HG03520 (cell line): ENCODE measurements around the gene MSI2.

Source experiments
- ATAC-seq: cut with Tn5 transposase; IDR thresholded peaks from one replicate; pipeline ENCODE4 v1.9.1; 2021; ENCODE audit warnings: mild to moderate bottlenecking, moderate library complexity; ENCODE audit not compliant: unreplicated experiment

Gene MSI2

DNA sequence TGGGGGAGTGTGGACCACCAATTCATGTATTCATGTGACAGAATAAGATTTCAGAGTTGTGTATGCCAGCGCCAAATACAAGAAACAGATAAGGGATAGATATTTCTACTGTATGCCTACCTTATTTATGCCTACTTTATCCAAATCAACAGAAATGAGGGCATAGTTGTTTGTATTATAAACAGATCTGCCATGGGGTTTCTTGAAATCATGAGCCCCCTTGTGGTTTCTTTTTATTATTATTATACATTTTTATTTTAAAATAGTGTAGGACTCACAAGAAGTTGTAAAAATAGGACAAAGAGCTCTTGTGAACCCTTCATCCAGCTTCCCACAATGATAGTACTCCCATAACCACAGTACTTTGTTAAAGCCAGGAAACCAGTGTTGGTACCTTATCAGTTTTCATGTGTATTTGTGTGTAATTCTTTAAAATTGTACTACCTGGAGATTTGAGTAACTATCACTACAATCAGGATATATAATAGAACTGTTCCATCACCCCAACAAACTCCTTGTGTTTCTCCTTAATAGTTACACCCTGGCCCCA, 259.4 kb downstream of the MSI2 start:
- ATAC-seq, result no peak

DNA sequence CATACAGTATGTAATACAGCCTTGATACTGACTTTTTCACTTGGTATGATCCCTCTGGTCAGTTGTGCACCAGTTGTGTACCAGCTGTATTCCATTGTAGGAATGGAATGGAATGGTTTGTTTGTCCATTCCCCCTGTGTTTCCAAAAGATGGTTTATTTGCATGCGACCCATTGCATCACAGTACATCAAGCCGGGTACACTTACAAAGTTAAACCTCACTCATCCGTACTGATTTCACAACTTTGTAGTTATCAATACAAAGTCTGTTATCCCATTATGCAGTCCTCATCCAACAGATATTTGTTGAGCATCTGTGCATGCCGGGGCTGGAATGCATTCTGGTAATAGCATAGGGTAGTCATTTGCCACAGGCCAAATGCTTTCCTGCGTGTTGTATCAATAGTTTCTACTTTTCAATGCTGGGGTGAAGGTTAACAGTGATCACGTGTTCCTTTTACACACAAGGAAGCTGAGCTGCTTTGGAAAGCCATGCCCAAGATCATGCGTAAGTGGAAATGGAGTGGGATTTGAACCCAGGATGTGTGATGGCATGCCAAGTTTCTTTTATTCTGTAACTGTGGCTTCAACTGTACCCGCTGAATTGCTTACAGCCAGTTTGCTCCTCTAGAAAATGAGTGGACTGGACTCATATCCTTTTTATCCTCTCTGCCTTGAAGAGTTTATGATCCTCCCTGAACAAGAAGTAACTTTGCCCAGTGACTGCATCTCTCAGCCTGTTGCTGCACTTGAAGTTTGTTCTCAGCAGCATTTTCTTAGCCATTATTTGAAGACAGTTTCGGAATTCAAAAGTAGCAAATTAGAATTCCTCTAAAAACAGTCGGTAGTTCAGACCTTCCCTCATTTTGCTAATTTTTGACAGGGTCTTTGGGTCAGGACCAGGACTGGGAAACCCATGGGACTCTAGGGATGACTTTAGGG, 260.2 kb downstream of the MSI2 start:
- ATAC-seq, result no peak

DNA sequence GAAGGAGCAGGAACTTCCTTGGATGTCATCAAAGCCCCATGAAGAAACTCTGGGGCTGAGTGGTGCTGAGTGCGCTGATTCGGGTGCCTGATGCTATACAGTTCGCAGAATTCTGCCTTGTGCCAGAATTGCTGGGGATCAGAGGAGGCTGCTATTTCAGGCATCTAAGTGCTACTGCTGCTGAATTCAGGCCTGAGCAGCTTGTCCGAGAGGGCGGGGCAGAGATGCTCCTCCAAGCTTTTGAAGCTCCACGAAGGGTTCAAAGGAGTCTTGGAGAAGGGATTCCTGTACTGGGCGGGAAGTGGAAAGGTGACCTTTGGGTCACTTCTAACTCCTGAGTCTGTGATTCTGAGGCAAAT, 260.9 kb downstream of the MSI2 start:
- no peak for ATAC-seq

DNA sequence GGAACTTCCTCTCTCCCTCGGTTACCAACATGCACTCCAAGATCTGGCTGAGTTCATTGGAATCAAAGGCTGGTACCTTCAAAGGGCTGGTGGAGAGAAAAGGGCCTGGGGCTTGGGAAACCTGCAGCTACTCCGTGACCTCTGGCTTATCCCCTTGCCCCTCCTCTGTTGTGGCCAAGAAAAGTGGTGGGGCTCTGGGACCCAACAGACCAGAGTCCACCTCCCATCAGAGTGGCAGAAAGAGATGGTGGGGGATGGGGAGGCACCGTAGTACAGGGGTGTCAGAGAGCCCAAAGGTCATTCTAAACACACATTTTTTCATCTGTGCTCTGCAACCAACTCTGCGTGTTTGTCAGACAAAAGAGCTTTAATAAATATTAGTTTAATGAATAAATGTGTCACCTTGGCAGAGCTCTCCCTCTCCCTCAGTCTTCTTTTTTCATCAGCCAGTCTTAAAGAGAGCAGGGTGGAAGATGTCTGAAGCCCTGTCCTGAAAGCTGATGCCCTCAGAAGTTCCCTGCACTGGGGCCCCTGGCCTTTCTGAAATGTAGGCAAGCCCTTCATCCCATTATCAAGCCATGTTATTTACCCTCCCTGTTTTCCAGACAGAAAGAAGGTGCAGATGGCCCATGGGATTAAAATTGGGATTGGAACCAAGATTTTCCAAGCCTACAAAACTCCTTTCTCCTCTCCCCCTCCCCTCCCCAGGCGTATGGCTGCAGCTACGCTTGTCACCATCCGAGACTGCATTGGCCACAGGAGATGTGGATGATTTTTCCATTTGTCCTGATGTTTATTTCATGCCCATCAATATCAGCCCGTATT, 261.5 kb downstream of the MSI2 start:
- no peak for ATAC-seq

DNA sequence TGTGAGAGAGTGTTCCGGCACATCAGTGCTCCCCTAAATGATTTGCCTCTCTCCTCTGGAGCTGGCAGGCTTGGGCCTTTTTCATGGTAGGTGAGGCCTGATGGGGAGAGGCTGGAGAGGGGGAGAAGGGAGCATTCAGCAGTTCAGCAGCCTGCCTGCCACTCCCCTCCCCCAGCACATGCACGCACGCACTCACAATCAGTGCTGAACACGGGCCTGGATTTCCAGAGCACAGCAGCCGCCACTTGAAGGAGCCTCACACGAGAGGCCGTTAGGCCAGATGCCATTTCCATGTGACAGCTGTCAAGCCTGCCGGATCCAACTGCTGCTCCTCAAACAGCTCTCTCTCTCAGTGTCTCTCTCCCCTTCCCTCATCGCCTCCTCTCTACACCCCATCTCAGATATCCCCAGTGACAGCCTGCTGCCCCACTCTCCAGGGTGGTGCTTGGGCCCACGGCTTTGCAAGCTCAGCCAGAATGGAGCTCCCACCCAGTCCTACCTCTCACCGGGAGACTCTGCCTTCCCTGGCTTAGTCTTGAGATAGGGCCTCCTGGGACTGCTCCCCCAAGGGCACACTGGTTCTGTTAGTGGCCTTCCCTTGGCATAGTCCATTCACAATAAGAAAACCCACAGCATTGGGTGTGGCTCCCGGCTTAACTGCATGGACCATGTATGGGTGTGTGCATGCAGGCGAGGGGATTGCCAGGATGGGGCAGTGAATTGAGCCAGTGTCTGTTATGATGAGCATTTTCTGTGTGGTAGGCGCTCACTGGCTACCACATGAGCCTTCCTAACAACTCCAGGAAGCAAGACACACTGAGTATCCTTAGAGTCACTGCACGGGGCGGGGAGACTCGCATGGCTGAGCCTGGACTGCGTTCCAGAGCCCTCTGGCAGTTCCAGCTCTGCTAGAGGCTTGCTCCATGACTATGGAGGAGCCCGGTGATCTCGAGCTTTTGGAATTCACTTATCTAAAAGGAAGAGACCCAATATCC, 262.6 kb downstream of the MSI2 start:
- no peak for ATAC-seq

DNA sequence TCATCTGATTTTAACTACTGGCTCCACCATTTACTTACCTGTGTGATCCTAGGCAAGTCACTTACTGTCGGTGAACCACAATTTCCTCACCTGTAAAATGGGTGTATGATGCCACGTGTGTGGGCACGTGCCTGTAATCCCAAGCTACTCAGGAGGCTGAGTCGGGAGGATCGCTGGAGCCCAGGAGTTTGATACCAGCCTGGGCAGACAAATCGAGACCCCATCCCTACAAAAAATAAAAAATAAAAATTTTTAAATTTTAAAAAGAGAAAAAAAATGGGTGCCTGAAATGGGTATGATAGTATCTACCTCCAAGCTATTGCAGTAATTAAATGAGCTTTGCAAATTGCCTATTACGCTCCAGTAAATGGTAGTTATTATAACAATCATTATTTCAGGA, 263.5 kb downstream of the MSI2 start:
- no peak for ATAC-seq

DNA sequence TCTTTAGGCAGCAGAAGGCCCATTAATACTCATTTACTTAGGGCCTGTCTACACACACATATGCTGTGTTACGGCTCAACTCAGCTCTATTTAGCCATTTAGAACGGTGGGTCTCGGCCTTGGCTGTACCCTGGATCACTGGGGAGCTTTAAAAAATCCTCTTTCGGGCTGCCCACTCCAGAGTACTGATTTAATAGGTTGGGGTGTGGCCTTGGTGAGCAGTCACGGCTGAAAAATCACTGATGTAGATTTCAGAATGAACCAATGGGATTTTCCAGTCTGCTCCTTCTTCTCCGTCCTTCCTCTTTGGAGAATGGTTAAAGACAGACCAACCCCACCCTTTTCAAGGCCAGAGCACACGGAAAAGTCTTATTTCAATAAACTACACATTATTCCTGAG, 265.3 kb downstream of the MSI2 start:
- ATAC-seq, result no peak

DNA sequence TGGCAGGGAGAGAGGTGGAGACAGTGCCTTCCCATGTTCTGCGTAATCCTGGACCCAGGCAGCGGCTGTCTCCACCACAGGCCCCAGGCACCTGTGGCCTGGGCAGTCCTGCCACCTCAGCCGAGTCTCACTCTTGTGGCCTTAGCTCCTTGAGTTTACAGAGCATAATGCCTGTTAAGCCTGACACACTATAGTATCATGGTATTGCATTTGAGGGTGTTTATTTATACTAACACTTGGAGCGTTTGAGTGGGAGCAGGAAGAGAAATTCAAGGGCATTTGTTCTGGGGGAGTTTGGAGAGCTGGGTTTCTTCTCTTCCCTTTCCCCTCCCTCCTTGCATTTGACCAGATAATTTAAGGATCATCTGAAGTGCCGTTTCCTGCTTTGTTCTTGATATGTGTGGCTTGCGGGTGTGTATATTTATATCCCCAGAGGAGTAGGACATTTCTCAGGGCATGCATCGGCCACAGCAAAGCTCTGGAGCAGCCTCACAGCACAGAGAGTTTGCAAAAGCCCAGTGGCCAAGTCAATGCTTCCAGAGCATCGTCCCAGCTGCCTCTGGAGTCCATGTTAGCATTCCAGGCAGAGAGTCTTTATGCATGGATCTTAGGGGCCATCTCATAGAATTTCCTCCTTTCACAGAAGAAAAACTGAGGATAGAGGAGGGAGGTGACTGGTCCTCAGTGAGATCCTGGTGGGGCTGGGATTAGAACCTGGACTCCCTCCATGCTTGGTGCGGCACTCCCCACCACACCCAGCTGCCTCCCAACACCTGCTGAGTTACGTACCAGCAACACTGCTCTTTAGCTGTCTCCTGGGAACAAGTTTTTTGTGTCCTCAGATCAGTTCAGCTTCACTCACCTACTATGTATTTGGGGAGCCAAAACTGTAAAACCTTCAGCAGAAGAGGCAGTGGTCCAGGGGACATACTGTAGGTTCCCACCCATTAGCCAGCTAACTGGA, 266.0 kb downstream of the MSI2 start:
- no peak for ATAC-seq

DNA sequence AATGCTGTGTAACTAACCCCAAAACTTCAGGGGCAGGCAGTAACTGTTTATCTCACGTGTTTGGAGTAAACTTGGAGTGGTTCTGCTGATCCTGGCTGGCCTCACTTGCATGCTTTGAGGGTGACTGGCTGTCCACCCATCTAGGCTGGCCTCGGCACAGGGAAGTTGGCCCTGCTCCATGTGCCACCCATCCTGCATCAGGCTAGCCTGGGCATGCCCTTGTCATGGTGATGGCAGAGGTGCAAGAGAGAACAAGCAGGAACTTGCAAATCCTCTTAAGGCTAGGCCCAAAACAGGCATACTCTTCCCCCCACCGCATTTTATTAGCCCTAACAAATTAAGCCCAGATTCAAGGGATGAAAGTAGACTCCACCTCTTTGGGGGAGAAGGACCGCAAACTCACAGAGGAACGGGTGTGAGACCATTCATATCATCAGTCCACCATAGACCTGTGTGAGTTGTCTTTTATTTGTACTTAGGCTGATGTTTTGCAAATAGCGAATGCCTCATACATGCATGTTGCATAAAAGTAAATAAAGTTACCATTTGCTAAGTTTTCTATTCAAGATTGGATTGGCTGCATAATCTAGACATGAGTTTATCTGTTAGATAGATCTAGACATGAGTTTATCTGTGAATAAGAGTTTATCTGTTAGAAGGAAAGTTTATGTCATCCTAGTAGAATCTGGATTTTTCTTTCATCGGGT, 267.8 kb downstream of the MSI2 start:
- no peak for ATAC-seq

DNA sequence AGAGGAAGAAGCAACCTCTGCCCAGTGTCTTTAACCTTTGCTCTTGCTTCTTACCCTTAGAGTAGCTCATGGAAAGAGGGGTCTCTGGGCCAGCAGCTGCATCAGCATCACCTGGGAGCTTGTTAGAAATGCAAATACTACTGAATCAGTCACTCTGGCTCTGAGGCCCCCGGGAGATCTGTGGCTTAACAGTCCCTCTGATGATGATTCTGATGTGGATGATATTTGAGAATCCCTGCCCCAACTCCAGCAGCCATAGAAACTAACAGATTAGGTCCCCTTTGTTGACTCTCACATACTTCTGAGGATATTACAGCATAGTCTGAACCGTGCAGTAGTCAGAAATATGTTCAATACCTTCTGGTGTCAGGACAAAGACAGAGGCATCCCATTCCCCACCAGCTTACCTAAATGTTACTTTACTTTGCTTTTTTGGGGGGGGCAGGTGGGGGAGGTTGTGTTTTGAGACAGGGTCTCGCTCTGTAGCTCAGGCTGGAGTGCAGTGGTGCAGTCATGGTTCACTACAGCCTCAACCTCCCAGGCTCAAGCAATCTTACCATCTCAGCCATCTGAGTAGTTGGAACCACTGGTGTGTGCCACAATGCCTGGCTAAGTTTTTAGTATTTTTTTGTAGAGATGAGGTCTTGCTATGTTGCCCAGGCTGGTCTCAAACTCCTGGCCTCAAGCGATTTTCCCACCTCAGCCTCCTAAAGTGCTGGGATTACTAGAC, 268.7 kb downstream of the MSI2 start:
- ATAC-seq, result no peak

DNA sequence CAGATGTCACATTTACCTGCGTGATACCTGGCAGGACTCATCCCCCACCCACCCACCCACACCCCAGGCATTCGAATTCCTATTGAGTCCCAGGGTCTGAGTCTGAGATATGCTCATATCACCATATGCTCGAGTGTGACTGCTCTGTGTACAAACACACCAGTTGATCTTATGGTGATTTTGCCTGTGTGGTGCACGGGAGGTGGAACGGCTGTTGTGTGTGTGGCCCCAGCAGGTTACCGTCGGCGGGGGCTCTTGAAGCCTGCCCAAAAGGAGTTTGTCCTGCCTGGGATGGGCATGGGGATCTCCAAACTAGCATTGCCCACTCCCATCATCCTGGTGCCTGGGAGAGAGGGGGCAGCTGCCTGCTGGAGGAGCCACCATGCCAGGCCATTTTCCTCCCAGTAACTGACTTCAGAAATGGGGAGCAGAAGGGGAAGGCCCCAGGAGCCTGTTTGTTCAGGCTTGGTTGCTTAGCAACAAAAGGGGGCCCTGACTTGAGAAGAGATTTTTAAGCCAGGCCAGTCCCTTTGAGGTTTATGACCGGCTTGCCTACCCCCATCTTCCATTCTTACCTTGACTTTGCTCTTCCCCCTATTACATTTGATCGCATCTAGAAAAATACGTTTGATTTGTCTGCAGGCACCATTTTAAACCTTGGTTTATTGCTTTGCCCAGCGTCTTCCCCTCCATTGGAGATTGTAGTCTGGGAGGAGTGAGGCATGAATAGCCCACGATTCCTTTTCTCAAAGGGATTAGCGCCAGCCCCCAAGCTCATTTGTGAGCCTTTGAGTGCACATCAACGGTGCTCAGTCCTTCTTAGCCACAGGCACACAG, 271.1 kb downstream of the MSI2 start:
- no peak for ATAC-seq

DNA sequence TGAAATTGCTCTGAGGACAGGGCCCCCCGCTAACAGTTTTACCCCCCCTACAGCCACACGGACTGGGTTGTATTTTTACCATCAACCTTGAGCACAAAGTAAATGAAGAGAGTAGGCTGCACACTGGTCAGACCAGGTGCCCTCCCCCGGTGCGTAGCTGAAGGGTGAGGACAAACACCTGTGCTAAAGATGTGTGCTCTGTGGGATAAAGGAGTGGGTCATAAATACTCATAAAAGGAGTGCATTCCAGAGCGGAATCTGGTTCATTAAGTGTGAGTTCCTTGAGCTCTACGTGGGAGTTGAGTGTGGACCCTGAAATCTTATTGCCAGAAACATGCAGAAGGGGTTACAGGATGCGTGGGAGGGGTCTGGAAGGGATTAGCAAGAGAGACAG, 271.7 kb downstream of the MSI2 start:
- no peak for ATAC-seq

DNA sequence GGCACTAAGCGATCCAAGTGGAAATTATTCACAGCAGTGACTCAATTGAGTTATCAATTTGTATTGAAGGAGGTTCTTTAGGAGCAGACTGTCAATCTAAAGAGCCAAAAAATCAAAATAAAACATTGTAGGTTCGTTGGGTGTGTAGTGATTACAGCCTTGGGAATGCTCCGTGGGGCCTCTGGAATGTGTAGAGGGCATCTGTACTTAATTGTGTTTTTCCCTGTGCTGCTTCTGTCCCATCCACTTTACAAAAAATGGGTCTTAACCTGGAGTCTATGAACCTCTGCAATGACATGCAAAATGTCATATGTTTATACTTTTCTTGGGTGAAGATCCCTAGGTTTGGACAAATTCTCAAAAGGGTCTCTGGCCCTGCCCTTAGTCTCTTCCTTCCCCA, 273.7 kb downstream of the MSI2 start:
- no peak for ATAC-seq

DNA sequence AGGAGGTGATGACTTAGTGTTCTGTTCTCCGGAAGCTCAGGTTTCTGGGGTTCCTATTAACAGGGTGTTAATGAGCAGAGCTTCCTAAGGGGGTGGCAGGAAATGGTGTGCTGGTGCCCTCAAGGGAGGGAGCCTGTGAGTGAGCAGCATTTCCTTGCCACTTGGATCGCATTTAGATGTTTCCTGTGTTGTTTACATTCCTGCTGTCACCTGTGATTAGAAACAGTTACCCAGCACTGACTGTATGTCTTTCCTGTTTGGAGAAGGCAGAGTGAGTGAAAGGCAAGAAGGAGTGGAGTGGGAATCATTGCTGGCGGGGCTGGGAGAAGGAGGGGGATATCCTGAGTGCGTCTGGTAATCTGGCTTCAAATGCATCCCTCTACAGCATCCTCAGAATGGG, 274.2 kb downstream of the MSI2 start:
- ATAC-seq, result no peak

DNA sequence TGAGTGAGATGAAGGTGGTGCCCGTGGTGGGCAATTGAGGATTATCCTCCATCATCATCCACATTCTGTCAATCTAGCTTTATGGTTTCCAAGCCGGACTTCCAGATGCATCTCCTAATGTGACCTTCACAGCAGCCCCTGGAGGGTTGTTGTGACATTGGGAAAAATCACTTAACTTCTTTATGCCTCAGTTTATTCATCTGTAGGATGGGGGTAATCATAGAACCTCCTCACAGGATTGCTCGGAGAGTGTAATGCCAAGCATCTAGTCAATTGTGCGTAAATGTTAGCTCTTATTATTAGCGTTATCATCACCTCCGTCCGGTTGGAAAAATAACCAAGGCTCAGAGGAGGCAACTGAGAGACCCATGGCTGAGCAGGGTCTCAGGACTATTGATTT, 274.8 kb downstream of the MSI2 start:
- no peak for ATAC-seq

DNA sequence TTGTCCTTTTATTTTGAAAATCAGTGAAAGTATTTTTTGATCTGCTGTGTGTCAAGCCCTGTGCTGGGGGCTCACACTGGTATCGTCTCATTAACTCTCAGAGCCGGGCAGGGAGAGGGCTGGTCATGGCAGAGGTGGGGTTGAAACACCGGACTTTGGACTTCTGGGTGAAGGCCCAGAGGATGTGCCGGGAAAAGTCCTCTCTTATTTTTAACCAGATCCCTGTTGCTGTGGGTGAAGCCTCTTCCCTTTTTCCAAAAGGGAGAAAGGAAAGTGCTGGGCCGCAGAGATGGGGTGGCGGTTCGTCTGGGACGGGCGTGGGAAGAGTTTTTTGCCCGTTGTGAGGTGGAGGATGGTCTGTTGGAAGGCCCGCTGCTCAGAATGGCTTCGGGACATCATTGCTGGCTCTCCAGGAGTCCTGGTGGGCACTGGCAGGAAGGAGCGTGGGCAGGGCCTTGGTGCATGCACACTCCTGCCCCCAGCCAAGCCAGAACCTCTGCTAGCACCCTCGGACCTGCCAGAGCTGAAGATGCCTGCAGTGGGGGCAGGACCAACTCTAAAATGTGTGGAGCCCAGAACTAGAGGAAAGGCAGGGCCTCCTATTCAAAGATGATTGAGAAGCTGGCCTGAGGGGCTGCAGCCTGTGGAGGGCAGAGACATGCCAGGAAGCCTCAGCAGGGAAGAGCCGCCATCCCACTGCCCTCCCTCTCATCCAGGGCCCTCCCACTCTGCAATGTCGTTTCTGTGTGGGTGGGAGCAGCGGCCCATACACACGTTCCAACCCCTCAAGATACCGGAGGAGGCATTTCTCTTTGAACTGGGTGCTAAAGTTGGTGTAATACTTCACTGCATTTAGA, 275.6 kb downstream of the MSI2 start:
- no peak for ATAC-seq
